Measurements from ENCODE around the gene ABLIM2. TPM values are rescaled to one million over a fixed set of nuclear protein-coding genes. Genes with fewer than 3 reads are reported as not detected.

Gene ABLIM2
- 0.37 and 0.42 TPM in 2 replicates for total RNA-seq (2013; cell fraction: nucleolus; rRNA removed)
- not detected in 2 replicates for total RNA-seq (2014; rRNA removed)
- not detected in 2 replicates for total RNA-seq (2014; rRNA removed; fragmentation: Illumina TruSeq; extraction: Trizol)
- 0.15 TPM in 1 of 2 replicates, not detected in the other for total RNA-seq (2021)
- not detected for polyA plus RNA-seq (2011; ENCODE audit: low read depth)
- 0.04 and 0.05 TPM in 2 replicates for polyA plus RNA-seq (2011; rRNA removed)
- 0.03 TPM in 2 replicates for polyA plus RNA-seq (2011; cell fraction: cytosol; rRNA removed)
- 0.09 and 1.5 TPM in 2 replicates for polyA plus RNA-seq (2011; cell fraction: nucleus; rRNA removed)
- polyA plus RNA-seq (2012) = 0.07 and 0.14 TPM in 2 replicates
- 0.33 TPM in 1 of 2 replicates, not detected in the other for polyA plus RNA-seq (2014; fragmentation: Illumina TruSeq; extraction: Trizol)
- polyA plus RNA-seq (2014; fragmentation: Nextera tagmentation; extraction: Ambion mirVana) = under 1 TPM in 1 of 2 experiments, not detected in 1; 0.03 TPM
- not detected in 2 replicates for polyA plus RNA-seq (2014; rRNA removed)
- polyA plus RNA-seq (2016; fragmentation: Nextera tagmentation; extraction: Ambion mirVana) = not detected
- polyA minus RNA-seq (2011; rRNA and poly(A)+ RNA removed) = not detected in 2 replicates
- not detected in 2 replicates for polyA minus RNA-seq (2011; cell fraction: cytosol; rRNA and poly(A)+ RNA removed)
- 0.29 TPM in 1 of 2 replicates, not detected in the other for polyA minus RNA-seq (2011; cell fraction: nucleus; rRNA and poly(A)+ RNA removed)
- Bru-seq, nascent RNA = percentile 19 among the genes with signal in this experiment
- percentile 16 among the genes with signal in this experiment for BruChase-seq, experiment 1, labeled RNA remaining after a 6-hour chase
- BruChase-seq, experiment 2, labeled RNA remaining after a 2-hour chase = percentile 17 among the genes with signal in this experiment
- long read RNA-seq, experiment 1 = 0 reads
- long read RNA-seq, experiment 2 = 0 reads

- intact Hi-C loops (cut with micrococcal nuclease; ENCODE audit: unreplicated experiment) (no loop called here), in situ Hi-C loops (cut with MboI) (no loop called here)
- no peaks in the 10 kb centered on the region; the same call in 1 of the 2 replicates for H3K79me2 ChIP-seq (ENCODE audit: control insufficient read depth, insufficient read depth, low read length)
- FAIRE-seq = peak; percentile 100
- peak within 1 kb of the TSS; percentile 84 for H3K4me3 ChIP-seq
- no peaks in the 10 kb centered on the region for H4K20me1 ChIP-seq (ENCODE audit: control insufficient read depth, insufficient read depth)
- H3K4me2 ChIP-seq (ENCODE audit: control insufficient read depth, insufficient read depth) = peak within 1 kb of the TSS; percentile 100
- CTCF ChIA-PET = interaction anchor here (0.7 to 1.2 kb wide), 7 partner anchors 13 to 354 kb away, joined by 3 to 5 read pairs (median 3); no protein-coding TSS in a partner anchor
- peak within 1 kb of the TSS; percentile 96 for H2AFZ ChIP-seq (ENCODE audit: control insufficient read depth, low read depth, low read length)
- under 1% methylated on average over 72 of the region's 96 CpGs for WGBS (ENCODE audit: insufficient coverage, insufficient replicate concordance, low lambda C conversion rate, missing lambda C conversion rate)
- SMC1A ChIA-PET (ENCODE audit: uncharacterized antibody, unreplicated experiment) = interaction anchor here (1.6 kb wide), 2 partner anchors 10 to 14 kb away, joined by 4 to 6 read pairs; no protein-coding TSS in a partner anchor
- BruUV-seq (replicated peaks) = no TSS peak
- peak; percentile 99 for ATAC-seq
- H3K27me3 ChIP-seq (replicated peaks in 1 of 2; ENCODE audit: control insufficient read depth in 2 of 2, insufficient read depth in 2 of 2, low read length in 1 of 2) = no peaks in the 10 kb centered on the region
- peak; percentile 87 for DNase-seq (ENCODE audit: low read depth, low spot score)
- H3K9me3 ChIP-seq (replicated peaks; ENCODE audit: control insufficient read depth, insufficient read depth, low read length) = no peaks in the 10 kb centered on the region
- peak within 1 kb of the TSS; percentile 68 for H3K9ac ChIP-seq (ENCODE audit: control insufficient read depth, insufficient read depth, low read length)
- H3K4me1 ChIP-seq (ENCODE audit: control insufficient read depth, insufficient read depth, low read length) = peaks cover 5% of the 10 kb centered on the region
- POLR2A ChIA-PET = interaction anchor here (0.6 to 1.5 kb wide), 5 partner anchors 14 to 269 kb away, joined by 3 to 5 read pairs (median 4); partner anchors contain the start of gene SH3TC1
- H3K36me3 ChIP-seq (ENCODE audit: control insufficient read depth in 2 of 2, insufficient read depth in 2 of 2, low read length in 1 of 2) = no peaks in the 10 kb centered on the region
- RAD21 ChIA-PET (ENCODE audit: unreplicated experiment) = interaction anchor here (0.8 to 1.5 kb wide), 3 partner anchors 13 to 33 kb away, joined by 3 to 6 read pairs (median 3); no protein-coding TSS in a partner anchor
- H3K27ac ChIP-seq (ENCODE audit: control insufficient read depth, insufficient read depth) = no peak within 1 kb of the TSS
- TF ChIP-seq CHD2 (IDR thresholded peaks at IDR 0.05; ENCODE audit: borderline replicate concordance, low read depth, low read length) (0 out of 2 replicates have a peak, but pooled peaks have one; percentile 21), NR2F1 (conservative IDR thresholded peaks at IDR 0.05) (no peak), SPI1 (IDR thresholded peaks at IDR 0.05; ENCODE audit: borderline replicate concordance, insufficient read depth, low read depth, low read length) (no peak), CHD1 (IDR thresholded peaks at IDR 0.05; ENCODE audit: low read depth, low read length) (no peak), SP1 (IDR thresholded peaks at IDR 0.05; ENCODE audit: low read depth, low read length) (peak; percentile 54), REST (IDR thresholded peaks at IDR 0.05; ENCODE audit: low read depth, low read length) (no peak), MAX (IDR thresholded peaks at IDR 0.05; ENCODE audit: low read depth, low read length) (no peak; the same call in 1 of the 2 replicates), NR2C1 (IDR thresholded peaks at IDR 0.05) (peak; percentile 60), ATF7 (IDR thresholded peaks at IDR 0.05; ENCODE audit: low read depth) (no peak), CREB1 (IDR thresholded peaks at IDR 0.05; ENCODE audit: low read depth) (0 out of 2 replicates have a peak, but pooled peaks have one; percentile 42), CHD4 (IDR thresholded peaks at IDR 0.05) (no peak), TARDBP (IDR thresholded peaks at IDR 0.05; ENCODE audit: borderline replicate concordance) (peak; percentile 41; the same call in 1 of the 2 replicates), CREM (IDR thresholded peaks at IDR 0.05; ENCODE audit: low read depth) (0 out of 2 replicates have a peak, but pooled peaks have one; percentile 31), YBX1 (IDR thresholded peaks at IDR 0.05) (no peak)
Observed at GRCh38 chr4:8158710-8159536, at the start of gene ABLIM2. ABLIM2 (minus strand) TSS chr4:8158813; CDS start chr4:8158689, 124 bp downstream.
